ENCODE results near the gene LZTS3.
"Not testable (repeated sequence)": the region's sequence is repeated elsewhere in the genome, so short reads cannot be mapped to it uniquely, and the experiment has no call there.

LZTS3 gene

GRCh38 chr20:3172933-3173609, at the start of gene LZTS3:
TSS of gene LZTS3 (minus strand) at chr20:3173549. CDS start at chr20:3167163, 6,386 bp downstream.
- H3K36me3 Mint-ChIP-seq, result no peaks in the 10 kb centered on the region
- H3K4me3 Mint-ChIP-seq, result peak within 1 kb of the TSS; percentile 82
- ATAC-seq (peak; percentile 92), DNase-seq (ENCODE audit: low spot score in 2 of 2) (peak; percentile 60 to 83)
- peak within 1 kb of the TSS; percentile 69 for H3K27ac Mint-ChIP-seq
- no peaks in the 10 kb centered on the region for H3K9me3 Mint-ChIP-seq
- peaks cover 14% of the 10 kb centered on the region for H3K4me1 Mint-ChIP-seq

- peak overlapping the region; percentile 79 for H3K27ac Mint-ChIP-seq
- DNase-seq (ENCODE audit: low spot score in 2 of 2) (no peak), ATAC-seq (no peak)
- no peaks in the 10 kb centered on the region for H3K9me3 Mint-ChIP-seq
- peaks cover 5% of the 10 kb centered on the region for H3K4me1 Mint-ChIP-seq
- H3K36me3 Mint-ChIP-seq, result peaks cover 68% of the 10 kb centered on the region
- H3K4me3 Mint-ChIP-seq, result no peak overlapping the region
Observed at GRCh38 chr20:3221398-3222226, 48.3 kb upstream of the LZTS3 start.

DNA sequence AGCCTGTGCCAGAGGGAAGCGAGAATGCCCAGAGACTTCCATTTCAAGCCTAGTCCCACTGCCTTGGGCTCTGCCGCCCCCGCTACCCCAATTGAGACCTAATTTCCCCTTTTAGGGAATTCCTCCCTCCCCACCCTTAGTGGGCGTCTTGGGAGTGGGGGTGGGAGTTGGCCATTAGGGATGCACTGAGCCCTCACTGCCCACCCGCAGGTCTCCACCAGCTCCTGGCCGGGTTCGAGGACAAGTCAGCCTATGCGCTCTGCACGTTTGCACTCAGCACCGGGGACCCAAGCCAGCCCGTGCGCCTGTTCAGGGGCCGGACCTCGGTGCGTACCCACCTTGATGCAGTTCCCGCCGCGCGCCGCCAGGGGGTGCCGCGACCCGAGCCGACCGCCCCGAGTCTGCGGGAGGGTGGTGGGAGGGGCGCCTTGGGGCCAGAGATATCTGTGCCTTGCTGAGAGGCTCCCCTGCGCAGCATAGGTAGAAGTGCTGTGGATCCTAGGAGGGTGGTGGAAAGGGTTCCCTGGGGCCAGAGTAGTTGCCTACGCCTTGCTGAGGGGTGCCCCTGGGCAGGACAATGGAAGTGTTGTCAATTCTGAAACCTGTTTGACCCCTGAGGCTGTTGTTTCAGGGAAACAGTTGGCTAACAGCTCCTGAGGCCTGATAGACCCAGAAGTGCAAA, 45.1 kb upstream of the LZTS3 start:
- no peaks in the 10 kb centered on the region for H3K9me3 Mint-ChIP-seq
- peaks cover 5% of the 10 kb centered on the region for H3K4me1 Mint-ChIP-seq
- peaks cover 89% of the 10 kb centered on the region for H3K36me3 Mint-ChIP-seq
- H3K27ac Mint-ChIP-seq, result no peak overlapping the region
- H3K4me3 Mint-ChIP-seq, result no peak overlapping the region
- ATAC-seq (peak; percentile 92), DNase-seq (ENCODE audit: low spot score in 2 of 2) (peak; percentile 75 to 91)

DNA sequence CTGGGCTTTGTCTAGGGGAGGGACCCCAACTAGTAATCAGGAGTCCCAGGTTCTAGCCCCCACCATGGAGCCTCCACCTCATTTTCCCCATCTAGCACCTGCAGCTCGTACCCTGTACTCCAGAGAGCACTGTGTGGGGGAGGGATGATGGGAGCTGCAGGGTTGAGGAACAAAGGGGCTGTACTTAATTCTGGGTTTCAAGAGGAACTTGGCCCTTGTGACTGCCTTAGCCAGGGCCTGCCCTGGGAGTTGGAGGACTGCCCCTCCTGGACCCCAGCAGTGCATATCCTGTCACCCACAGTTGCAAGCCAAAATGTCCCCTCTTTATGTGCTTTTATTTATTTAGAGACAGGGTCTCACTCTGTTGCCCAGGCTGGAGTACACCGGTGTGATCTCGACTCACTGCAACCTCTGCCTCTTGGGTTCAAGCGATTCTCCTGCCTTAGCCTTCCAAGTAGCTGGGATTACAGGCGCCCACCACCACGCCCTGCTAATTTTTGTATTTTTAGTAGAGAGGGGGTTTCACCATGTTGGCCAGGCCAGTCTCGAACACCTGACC, 42.1 kb upstream of the LZTS3 start:
- Mint-ChIP-seq H3K4me1 (peaks cover 16% of the 10 kb centered on the region), H3K36me3 (peaks cover 74% of the 10 kb centered on the region)
- H3K9me3 Mint-ChIP-seq; ATAC-seq; H3K4me3 Mint-ChIP-seq; DNase-seq (ENCODE audit: low spot score in 2 of 2); H3K27ac Mint-ChIP-seq: not testable (repeated sequence)

GRCh38 chr20:3213226-3213625, 39.9 kb upstream of the LZTS3 start:
- ATAC-seq (no peak), DNase-seq (ENCODE audit: low spot score in 2 of 2) (no peak)
- Mint-ChIP-seq H3K4me3 (no peak overlapping the region), H3K4me1 (peaks cover 30% of the 10 kb centered on the region), H3K27ac (no peak overlapping the region), H3K9me3 (no peaks in the 10 kb centered on the region), H3K36me3 (peaks cover 61% of the 10 kb centered on the region)

- ATAC-seq (no peak), DNase-seq (ENCODE audit: low spot score in 2 of 2) (no peak)
- H3K27ac Mint-ChIP-seq, result peak overlapping the region; percentile 99
- peaks cover 30% of the 10 kb centered on the region for H3K4me1 Mint-ChIP-seq
- H3K9me3 Mint-ChIP-seq, result no peaks in the 10 kb centered on the region
- peaks cover 32% of the 10 kb centered on the region for H3K36me3 Mint-ChIP-seq
- peak overlapping the region; percentile 97 for H3K4me3 Mint-ChIP-seq
Observed at GRCh38 chr20:3210346-3210745, 37.0 kb upstream of the LZTS3 start.

DNA sequence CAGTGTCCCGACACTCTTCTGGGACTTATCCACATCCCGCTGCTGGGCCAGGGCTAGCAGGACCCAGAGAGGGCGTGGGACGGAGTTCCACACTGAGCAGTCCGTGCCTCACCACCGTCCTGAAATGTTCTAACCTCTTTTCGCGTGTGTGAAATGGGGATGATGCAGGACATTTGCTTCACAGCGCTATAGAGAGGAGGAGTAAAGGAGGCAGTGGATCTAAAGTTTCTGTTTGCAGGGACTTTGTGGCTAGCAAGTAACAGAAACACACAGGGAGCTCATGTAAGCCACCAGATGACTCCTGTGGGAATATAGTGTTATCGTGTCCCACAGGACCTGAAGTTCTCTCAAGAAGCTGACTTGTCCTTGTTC, 36.6 kb upstream of the LZTS3 start:
- ATAC-seq, result peak; percentile 60
- H3K4me1 Mint-ChIP-seq, result peaks cover 30% of the 10 kb centered on the region

DNA sequence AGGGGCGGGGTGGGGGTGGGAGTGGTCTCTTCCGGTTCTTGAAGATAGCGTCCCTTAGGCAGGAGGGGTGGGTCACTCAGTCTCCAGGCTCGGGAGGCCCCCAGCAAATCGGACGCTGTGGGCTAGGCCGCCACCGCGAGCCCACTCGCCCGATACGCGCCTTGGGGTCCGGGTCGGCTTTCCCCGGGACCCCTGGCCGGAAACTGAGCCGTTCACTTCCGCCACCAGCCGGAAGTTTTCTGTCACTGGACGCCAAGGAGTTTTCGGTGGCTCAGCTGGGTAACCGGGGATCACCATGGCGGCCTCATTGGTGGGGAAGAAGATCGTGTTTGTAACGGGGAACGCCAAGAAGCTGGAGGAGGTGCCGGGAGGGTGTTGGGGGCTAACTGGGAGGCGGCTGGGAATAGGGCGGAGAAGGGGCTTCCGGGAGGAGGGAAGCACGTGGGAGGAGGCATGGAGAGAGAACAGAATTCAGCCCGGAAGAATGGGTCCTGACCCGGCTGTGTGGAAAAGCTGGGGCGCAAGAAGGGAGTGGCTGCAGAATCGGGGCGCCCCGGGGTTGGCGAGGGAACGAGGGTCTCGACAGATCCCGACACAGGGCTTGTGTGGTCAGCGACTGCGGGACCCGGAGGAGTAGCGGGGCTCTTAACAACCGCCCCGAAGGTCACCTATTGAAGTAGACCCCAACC, 36.1 kb upstream of the LZTS3 start, which contains the start of gene ITPA:
Gene ITPA (plus strand): TSS at position 242 of the 689 bp plus-strand sequence. CDS start 54 bp downstream, at position 296.
- Mint-ChIP-seq H3K27ac (peak within 1 kb of the TSS; percentile 99), H3K4me1 (peaks cover 35% of the 10 kb centered on the region), H3K4me3 (peak within 1 kb of the TSS; percentile 97), H3K9me3 (no peaks in the 10 kb centered on the region), H3K36me3 (peaks cover 27% of the 10 kb centered on the region)
- DNase-seq (ENCODE audit: low spot score in 2 of 2), result peak; percentile 50 to 81
- peak; percentile 70 for ATAC-seq

More for the DNA sequence above, 36.6 kb upstream of the LZTS3 start:
- H3K9me3 Mint-ChIP-seq, result no peaks in the 10 kb centered on the region
- H3K36me3 Mint-ChIP-seq, result peaks cover 28% of the 10 kb centered on the region
- H3K4me3 Mint-ChIP-seq, result peak overlapping the region; percentile 97
- DNase-seq (ENCODE audit: low spot score in 2 of 2), result no peak
- H3K27ac Mint-ChIP-seq, result peak overlapping the region; percentile 99

DNA sequence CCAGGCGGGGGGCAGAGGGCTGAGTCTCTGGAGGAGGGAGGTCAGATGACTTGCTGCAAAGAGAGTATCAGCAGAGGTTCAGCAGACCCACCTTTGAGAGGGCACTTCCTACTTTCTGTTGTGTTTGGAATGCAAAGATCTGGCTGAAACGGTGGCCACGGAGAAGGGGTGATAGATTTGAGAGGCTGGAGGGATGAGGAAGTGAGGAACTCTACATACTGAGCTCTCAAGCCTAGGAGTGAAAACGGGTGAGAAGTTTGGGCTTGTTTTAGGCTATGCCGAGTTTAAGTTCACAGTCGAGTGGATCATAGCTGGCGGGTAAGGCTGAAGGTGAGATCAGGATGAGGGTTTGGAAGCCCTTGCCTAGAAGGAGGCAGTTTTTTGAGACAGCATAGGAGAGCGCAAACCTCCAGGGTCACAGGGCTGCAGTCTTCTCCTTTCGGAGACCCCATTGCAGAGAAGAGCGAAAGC, 35.5 kb upstream of the LZTS3 start:
- ATAC-seq (peak; percentile 2), DNase-seq (ENCODE audit: low spot score in 2 of 2) (peak in 1 of 2 donors; percentile 55)
- peaks cover 37% of the 10 kb centered on the region for H3K4me1 Mint-ChIP-seq
- no peaks in the 10 kb centered on the region for H3K9me3 Mint-ChIP-seq
- H3K27ac Mint-ChIP-seq, result peak overlapping the region; percentile 99
- H3K4me3 Mint-ChIP-seq, result peak overlapping the region; percentile 97
- peaks cover 27% of the 10 kb centered on the region for H3K36me3 Mint-ChIP-seq

- H3K36me3 Mint-ChIP-seq, result peaks cover 56% of the 10 kb centered on the region
- no peaks in the 10 kb centered on the region for H3K9me3 Mint-ChIP-seq
- DNase-seq (ENCODE audit: low spot score in 2 of 2) (peak; percentile 90 to 98), ATAC-seq (peak; percentile 84)
- H3K27ac Mint-ChIP-seq, result peak within 1 kb of the TSS; percentile 99
- H3K4me3 Mint-ChIP-seq, result peak within 1 kb of the TSS; percentile 99
- H3K4me1 Mint-ChIP-seq, result peaks cover 33% of the 10 kb centered on the region
Observed at GRCh38 chr20:3204124-3204794, 30.9 kb upstream of the LZTS3 start, which contains the start of gene DDRGK1. TSS of gene DDRGK1 (minus strand) at chr20:3204682. CDS start at chr20:3204627, 55 bp downstream.

GRCh38 chr20:3203315-3204123, 30.2 kb upstream of the LZTS3 start:
- Mint-ChIP-seq H3K27ac (peak overlapping the region; percentile 99), H3K36me3 (peaks cover 60% of the 10 kb centered on the region), H3K9me3 (no peaks in the 10 kb centered on the region), H3K4me1 (peaks cover 26% of the 10 kb centered on the region), H3K4me3 (peak overlapping the region; percentile 99)
- DNase-seq (ENCODE audit: low spot score in 2 of 2), result peak; percentile 41 to 84
- peak; percentile 83 for ATAC-seq

DNA sequence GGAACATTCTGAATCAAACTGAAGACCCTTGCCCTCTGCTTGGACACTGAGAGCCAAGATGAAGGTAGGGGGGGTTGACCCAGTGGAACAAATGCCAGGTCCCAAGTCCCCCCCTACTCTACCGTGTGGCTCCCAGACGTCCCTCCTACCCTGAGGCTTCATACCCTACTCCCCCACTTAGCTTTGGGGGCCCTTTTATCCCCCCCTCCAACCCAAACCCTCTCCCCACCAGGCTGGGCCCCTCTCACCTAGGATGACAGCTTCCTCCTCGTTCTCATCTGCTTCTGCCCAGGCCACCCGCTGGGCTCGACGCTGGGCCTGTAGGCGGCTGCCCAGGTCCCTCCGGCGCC, 29.6 kb upstream of the LZTS3 start:
- Mint-ChIP-seq H3K4me1 (peaks cover 23% of the 10 kb centered on the region), H3K27ac (peak overlapping the region; percentile 99), H3K9me3 (no peaks in the 10 kb centered on the region), H3K4me3 (peak overlapping the region; percentile 99), H3K36me3 (peaks cover 64% of the 10 kb centered on the region)
- DNase-seq (ENCODE audit: low spot score in 2 of 2), result no peak
- ATAC-seq, result no peak

GRCh38 chr20:3199976-3200755, 26.8 kb upstream of the LZTS3 start:
- Mint-ChIP-seq H3K9me3 (no peaks in the 10 kb centered on the region), H3K36me3 (peaks cover 92% of the 10 kb centered on the region), H3K4me1 (peaks cover 34% of the 10 kb centered on the region), H3K27ac (no peak overlapping the region), H3K4me3 (no peak overlapping the region)
- no peak for DNase-seq (ENCODE audit: low spot score in 2 of 2)
- ATAC-seq, result no peak

Measured in stimulated activated effector memory CD8-positive, alpha-beta T cell treated with anti-CD3 and anti-CD28 coated beads, Interleukin-12 subunit alpha, Interleukin-12 subunit beta, amount 100 ng/mL, for 72 hours (primary cell).